ENCODE results near the gene RAPGEF4. TPM values are rescaled to one million over a fixed set of nuclear protein-coding genes. Genes with fewer than 3 reads are reported as not detected.

The RAPGEF4 gene
- total and polyA plus RNA-seq, 2 of the 4 experiments (the other 2 are of a cell fraction): 1.7 to 3.2 TPM

DNA sequence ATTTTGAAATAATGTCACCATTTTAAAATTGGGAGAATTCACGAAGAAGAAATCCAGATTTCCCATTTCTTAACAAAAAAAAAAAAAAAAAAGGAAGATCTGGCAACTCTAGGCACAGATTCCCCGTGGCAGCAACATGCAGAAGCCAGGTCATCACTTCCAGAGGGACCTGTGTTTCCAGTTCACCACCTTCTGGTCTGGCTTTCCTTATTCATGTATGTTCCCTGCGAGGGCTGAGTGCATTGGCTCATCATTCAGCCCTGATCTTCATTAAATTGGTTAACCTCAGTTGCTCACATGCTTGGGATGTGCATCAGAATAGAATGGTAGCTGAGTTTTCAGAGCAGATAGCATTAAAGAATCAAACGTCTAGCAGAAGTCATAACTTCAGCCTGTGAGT lies 315.0 kb downstream of the RAPGEF4 start:
- ATAC-seq (ENCODE audit: low read depth) (no peak), DNase-seq (no peak)
- Histone ChIP-seq H3K36me3 (ENCODE audit: control insufficient read depth, insufficient read depth, low read length) (no peaks in the 10 kb centered on the region), H3K56ac (ENCODE audit: extremely low read depth, insufficient read depth, low read length) (no peak overlapping the region), H3K4ac (ENCODE audit: low read depth, low read length) (peak overlapping the region; percentile 85), H3K14ac (replicated peaks; ENCODE audit: low read depth, low read length) (peak overlapping the region; percentile 16; the same call in 1 of the 2 replicates), H3K4me1 (ENCODE audit: control insufficient read depth, insufficient read depth, low read length) (peaks cover 19% of the 10 kb centered on the region), H3K9me1 (ENCODE audit: insufficient read depth, low read length) (peaks cover 16% of the 10 kb centered on the region), H4K8ac (ENCODE audit: low read depth in 2 of 2, low read length in 2 of 2) (peak overlapping the region; percentile 60 to 78; a peak in 3 of 4 replicates), H2BK15ac (ENCODE audit: low read depth, low read length) (peak overlapping the region; percentile 92; the same call in 2 of the 3 replicates), H3K27me3 (ENCODE audit: control insufficient read depth, insufficient read depth, low read length) (no peaks in the 10 kb centered on the region), H3K4me3 (ENCODE audit: insufficient read depth, low read depth, low read length) (no peak overlapping the region), H3K9me3 (ENCODE audit: control insufficient read depth, insufficient read depth, low read length) (no peaks in the 10 kb centered on the region), H2BK120ac (ENCODE audit: low read depth, low read length) (peak overlapping the region; percentile 55), H2AK9ac (replicated peaks; ENCODE audit: low read depth, low read length, poor library complexity) (no peak overlapping the region), H4K91ac (ENCODE audit: insufficient read depth, low read depth, low read length) (peak overlapping the region; percentile 80), H3K18ac (ENCODE audit: low read depth, low read length) (peak overlapping the region; percentile 82), H3K79me1 (ENCODE audit: low read depth in 1 of 2, low read length in 2 of 2) (no peaks in the 10 kb centered on the region), H3K4me2 (ENCODE audit: low read depth, low read length) (no peak overlapping the region), H2AK5ac (ENCODE audit: low read depth, low read length) (peak overlapping the region; percentile 96), H2AFZ (replicated peaks; ENCODE audit: low read length, poor library complexity) (no peak overlapping the region), H3K23ac (ENCODE audit: low read depth, low read length) (no peak overlapping the region), H4K20me1 (ENCODE audit: insufficient read depth, low read length) (no peaks in the 10 kb centered on the region), H2BK20ac (ENCODE audit: low read depth, low read length) (peak overlapping the region; percentile 58), H2BK5ac (ENCODE audit: low read depth, low read length, poor library complexity, severe bottlenecking) (no peak overlapping the region), H3K27ac (ENCODE audit: insufficient read depth, low read length) (no peak overlapping the region), H3K9ac (ENCODE audit: low read depth, low read length) (no peak overlapping the region), H4K5ac (ENCODE audit: low read depth, low read length) (peak overlapping the region; percentile 85)
- TF ChIP-seq MAFK (IDR thresholded peaks at IDR 0.05; ENCODE audit: low read depth, low read length): no peak
- no peak for TF ChIP-seq RCOR1 (IDR thresholded peaks at IDR 0.05; ENCODE audit: insufficient replicate concordance, low read length)
- TF ChIP-seq SMC3 (IDR thresholded peaks at IDR 0.05; ENCODE audit: low read depth, low read length): no peak
- TF ChIP-seq BHLHE40 (IDR thresholded peaks at IDR 0.05; ENCODE audit: low read depth, low read length): no peak
- TF ChIP-seq, protein P1, sequence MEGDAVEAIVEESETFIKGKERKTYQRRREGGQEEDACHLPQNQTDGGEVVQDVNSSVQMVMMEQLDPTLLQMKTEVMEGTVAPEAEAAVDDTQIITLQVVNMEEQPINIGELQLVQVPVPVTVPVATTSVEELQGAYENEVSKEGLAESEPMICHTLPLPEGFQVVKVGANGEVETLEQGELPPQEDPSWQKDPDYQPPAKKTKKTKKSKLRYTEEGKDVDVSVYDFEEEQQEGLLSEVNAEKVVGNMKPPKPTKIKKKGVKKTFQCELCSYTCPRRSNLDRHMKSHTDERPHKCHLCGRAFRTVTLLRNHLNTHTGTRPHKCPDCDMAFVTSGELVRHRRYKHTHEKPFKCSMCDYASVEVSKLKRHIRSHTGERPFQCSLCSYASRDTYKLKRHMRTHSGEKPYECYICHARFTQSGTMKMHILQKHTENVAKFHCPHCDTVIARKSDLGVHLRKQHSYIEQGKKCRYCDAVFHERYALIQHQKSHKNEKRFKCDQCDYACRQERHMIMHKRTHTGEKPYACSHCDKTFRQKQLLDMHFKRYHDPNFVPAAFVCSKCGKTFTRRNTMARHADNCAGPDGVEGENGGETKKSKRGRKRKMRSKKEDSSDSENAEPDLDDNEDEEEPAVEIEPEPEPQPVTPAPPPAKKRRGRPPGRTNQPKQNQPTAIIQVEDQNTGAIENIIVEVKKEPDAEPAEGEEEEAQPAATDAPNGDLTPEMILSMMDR (conservative IDR thresholded peaks at IDR 0.05; ENCODE audit: low read depth, low read length): no peak
- TF ChIP-seq MAZ (IDR thresholded peaks at IDR 0.05; ENCODE audit: borderline replicate concordance, low read depth, low read length): no peak
- no peak for TF ChIP-seq RAD21 (IDR thresholded peaks at IDR 0.05; ENCODE audit: low read length)
- no peak for TF ChIP-seq CHD1 (IDR thresholded peaks at IDR 0.05; ENCODE audit: low read depth, low read length)
- intact Hi-C loops (cut with micrococcal nuclease): no loop called here
- WGBS, 2 experiments (ENCODE audit: extremely low coverage in 2 of 2, insufficient read length in 1 of 2): 100% methylated on average over 1 of the region's 4 CpGs; no CpG with 5 or more reads in 1 of the 2 experiments
- dilution Hi-C loops (cut with HindIII; ENCODE audit: low sequenced_read_pairs, unreplicated experiment): no loop called here
- CTCF ChIA-PET: interaction anchor here (0.5 to 0.6 kb wide), 2 partner anchors 14 to 47 kb away, joined by 3 read pairs; no protein-coding TSS in a partner anchor
- no TSS peak for BruUV-seq (replicated peaks)
- POLR2A ChIA-PET (ENCODE audit: unreplicated experiment): no interaction called here
- in situ Hi-C loops (cut with MboI; ENCODE audit: low sequenced_read_pairs): no loop called here

All from IMR-90 (cell line).